ENCODE data around the gene CDC42EP2.

Gene CDC42EP2

GRCh38 chr11:65310215-65310614 is 4.5 kb upstream of the CDC42EP2 start:
- Histone ChIP-seq H3K4me2 (ENCODE audit: low read length) (peak overlapping the region; percentile 43), H3K9ac (ENCODE audit: low read depth, low read length) (peak overlapping the region; percentile 21), H3K4me1 (ENCODE audit: control insufficient read depth, insufficient read depth, low read length) (peaks cover 44% of the 10 kb centered on the region)

DNA sequence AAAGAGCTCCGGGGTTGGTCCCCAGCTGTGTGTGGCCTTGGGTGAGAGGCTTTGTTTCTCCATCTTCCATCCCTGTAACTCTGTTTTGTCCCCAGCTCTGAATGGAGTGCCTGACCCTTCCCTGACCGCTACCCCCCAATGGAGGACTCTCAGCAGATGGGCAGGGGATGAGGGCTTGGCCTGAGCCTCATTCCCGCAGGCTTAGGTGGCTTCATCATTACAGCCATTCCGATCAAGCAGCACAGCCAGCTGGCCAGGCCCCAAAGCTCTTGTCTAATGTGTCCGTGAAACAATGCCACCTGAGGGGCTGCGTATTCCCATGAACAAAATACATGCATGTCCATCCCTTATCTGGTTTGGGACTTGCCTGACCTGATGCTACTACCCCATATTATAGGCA is 3.9 kb upstream of the CDC42EP2 start:
- Histone ChIP-seq H3K4me1 (ENCODE audit: control insufficient read depth, insufficient read depth, low read length) (peaks cover 44% of the 10 kb centered on the region), H3K4me3 (ENCODE audit: low read length) (no peak overlapping the region), H3K27me3 (ENCODE audit: control insufficient read depth, insufficient read depth, low read length) (no peaks in the 10 kb centered on the region), H3K4me2 (ENCODE audit: low read length) (peak overlapping the region; percentile 43), H3K36me3 (ENCODE audit: insufficient read depth, low read length) (no peaks in the 10 kb centered on the region), H3K9ac (ENCODE audit: low read depth, low read length) (peak overlapping the region; percentile 21), H3K9me3 (replicated peaks; ENCODE audit: low read length) (no peaks in the 10 kb centered on the region)

More at GRCh38 chr11:65310215-65310614, 4.5 kb upstream of the CDC42EP2 start:
- no peaks in the 10 kb centered on the region for H3K36me3 ChIP-seq (ENCODE audit: insufficient read depth, low read length)
- H3K4me3 ChIP-seq (ENCODE audit: low read length): no peak overlapping the region
- H3K27me3 ChIP-seq (ENCODE audit: control insufficient read depth, insufficient read depth, low read length): no peaks in the 10 kb centered on the region
- no peaks in the 10 kb centered on the region for H3K9me3 ChIP-seq (replicated peaks; ENCODE audit: low read length)

DNA sequence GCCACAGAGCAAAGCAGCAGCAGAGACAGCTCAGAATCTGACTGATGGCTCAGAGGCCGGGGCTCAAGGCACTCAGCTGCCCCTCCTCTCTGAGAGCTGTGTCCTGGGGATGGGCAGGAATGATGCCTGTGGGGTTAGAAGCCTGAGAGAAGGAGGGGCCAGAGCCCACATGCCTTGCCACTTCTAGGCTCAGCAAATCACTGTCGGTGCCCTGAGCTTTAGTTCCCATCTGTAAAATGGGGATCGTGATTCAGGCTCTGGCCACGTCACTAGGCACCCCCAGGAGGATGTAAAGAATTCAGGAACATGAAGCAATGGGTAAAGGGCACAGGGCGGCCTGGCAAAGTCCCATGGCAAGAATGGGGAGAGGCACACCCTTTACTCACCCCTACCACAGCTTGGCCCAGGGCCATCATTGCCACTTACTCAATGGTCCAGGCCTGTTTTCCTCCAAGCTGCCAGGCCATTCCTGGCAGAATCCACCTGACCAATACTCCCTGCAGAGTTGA is 3.4 kb upstream of the CDC42EP2 start:
- no peaks in the 10 kb centered on the region for H3K27me3 ChIP-seq (ENCODE audit: control insufficient read depth, insufficient read depth, low read length)
- no peak overlapping the region for H3K4me3 ChIP-seq (ENCODE audit: low read length)
- H3K9me3 ChIP-seq (replicated peaks; ENCODE audit: low read length): no peaks in the 10 kb centered on the region
- peak overlapping the region; percentile 43 for H3K4me2 ChIP-seq (ENCODE audit: low read length)
- H3K36me3 ChIP-seq (ENCODE audit: insufficient read depth, low read length): no peaks in the 10 kb centered on the region
- peaks cover 48% of the 10 kb centered on the region for H3K4me1 ChIP-seq (ENCODE audit: control insufficient read depth, insufficient read depth, low read length)
- H3K9ac ChIP-seq (ENCODE audit: low read depth, low read length): peak overlapping the region; percentile 21

DNA sequence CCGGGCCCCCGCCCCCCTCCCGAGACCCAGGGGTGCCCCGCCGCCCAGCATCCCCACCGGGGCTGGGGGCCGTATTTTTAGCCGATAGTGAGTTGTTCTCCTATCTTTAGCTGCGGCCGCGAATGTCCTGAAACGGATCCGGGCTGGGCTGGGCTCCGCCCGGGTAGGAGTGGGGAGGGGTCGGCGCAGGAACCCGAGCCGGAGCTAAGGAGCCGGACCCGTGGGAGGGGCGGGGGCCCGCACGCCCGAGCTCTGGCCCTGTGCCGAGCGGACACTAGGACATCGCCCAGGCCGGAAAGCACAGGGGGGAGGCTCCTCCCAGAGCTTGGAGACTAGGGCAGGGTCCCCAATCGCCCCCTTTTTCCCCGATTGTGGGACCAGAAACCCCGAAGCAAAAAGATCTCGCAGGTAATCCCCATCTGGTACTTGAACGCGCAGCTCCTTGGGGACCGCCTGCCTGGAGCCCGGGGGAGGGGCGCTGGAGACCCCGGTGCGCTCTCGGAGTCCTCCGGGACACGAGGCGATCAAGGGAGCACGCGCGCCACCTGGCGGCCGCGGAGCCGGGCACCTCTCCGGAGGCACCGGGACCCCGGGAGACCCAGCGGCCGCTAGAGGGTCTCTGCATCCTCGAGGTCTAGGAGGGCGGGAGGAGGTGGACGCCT is 669 bp downstream of the CDC42EP2 start:
- Histone ChIP-seq H3K4me2 (ENCODE audit: low read length) (peak overlapping the region; percentile 90), H3K9ac (ENCODE audit: low read depth, low read length) (peak overlapping the region; percentile 91), H3K4me3 (ENCODE audit: low read length) (peak overlapping the region; percentile 94), H3K9me3 (replicated peaks; ENCODE audit: low read length) (no peaks in the 10 kb centered on the region), H3K4me1 (ENCODE audit: control insufficient read depth, insufficient read depth, low read length) (peaks cover 48% of the 10 kb centered on the region), H3K27me3 (ENCODE audit: control insufficient read depth, insufficient read depth, low read length) (no peaks in the 10 kb centered on the region), H3K36me3 (ENCODE audit: insufficient read depth, low read length) (peaks cover 9% of the 10 kb centered on the region)

- peak overlapping the region; percentile 94 for H3K4me3 ChIP-seq (ENCODE audit: low read length)
These were observed 1.2 kb downstream of the CDC42EP2 start for GRCh38 chr11:65315866-65316226.

DNA sequence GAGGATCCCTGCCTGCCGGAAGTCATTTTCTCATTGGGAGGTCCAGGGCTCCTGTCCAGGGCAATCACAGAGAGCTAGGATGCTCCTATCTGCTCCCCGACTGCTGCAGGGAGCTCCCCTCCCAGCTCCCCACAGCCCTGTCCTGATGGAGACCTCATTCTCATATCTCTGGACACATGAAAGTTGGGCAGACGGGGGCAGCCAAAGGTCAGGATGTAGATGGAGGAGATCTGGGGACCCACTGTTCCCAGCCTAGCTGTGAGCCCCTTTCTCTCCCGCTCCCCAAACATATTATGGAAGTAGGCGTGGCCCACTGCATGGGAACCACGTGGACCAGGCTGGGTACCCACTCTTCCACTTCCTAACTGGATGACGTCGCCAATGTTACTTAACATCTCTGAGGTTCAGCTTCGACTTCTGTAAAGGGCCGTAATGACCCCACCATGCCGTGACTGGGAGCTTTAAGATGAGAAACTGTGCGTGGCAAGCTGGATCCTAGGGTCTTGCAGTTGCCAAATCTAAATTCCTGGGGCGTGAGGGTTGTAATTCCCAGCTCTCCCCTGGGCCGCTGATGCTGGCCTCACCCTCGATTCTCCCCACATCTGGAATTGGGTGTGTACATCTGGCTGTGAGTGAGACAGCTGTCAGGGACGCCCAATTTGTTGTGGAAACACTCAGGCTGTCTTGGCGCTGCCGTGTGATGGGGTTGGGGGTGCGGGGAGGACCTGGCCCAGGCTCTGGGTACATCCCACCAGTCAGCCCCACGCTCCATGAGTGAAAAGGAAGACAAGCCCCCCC is 1.8 kb downstream of the CDC42EP2 start:
- Histone ChIP-seq H3K9ac (ENCODE audit: low read depth, low read length) (peak overlapping the region; percentile 91), H3K4me1 (ENCODE audit: control insufficient read depth, insufficient read depth, low read length) (peaks cover 37% of the 10 kb centered on the region)

More at GRCh38 chr11:65315866-65316226, 1.2 kb downstream of the CDC42EP2 start:
- Histone ChIP-seq H3K27me3 (ENCODE audit: control insufficient read depth, insufficient read depth, low read length) (no peaks in the 10 kb centered on the region), H3K4me2 (ENCODE audit: low read length) (peak overlapping the region; percentile 90), H3K36me3 (ENCODE audit: insufficient read depth, low read length) (peaks cover 14% of the 10 kb centered on the region), H3K4me1 (ENCODE audit: control insufficient read depth, insufficient read depth, low read length) (peaks cover 43% of the 10 kb centered on the region), H3K9ac (ENCODE audit: low read depth, low read length) (peak overlapping the region; percentile 91), H3K9me3 (replicated peaks; ENCODE audit: low read length) (no peaks in the 10 kb centered on the region)

GRCh38 chr11:65317025-65317786 is 2.5 kb downstream of the CDC42EP2 start:
- Histone ChIP-seq H3K36me3 (ENCODE audit: insufficient read depth, low read length) (peaks cover 27% of the 10 kb centered on the region), H3K4me1 (ENCODE audit: control insufficient read depth, insufficient read depth, low read length) (peaks cover 34% of the 10 kb centered on the region), H3K27me3 (ENCODE audit: control insufficient read depth, insufficient read depth, low read length) (no peaks in the 10 kb centered on the region), H3K4me2 (ENCODE audit: low read length) (peak overlapping the region; percentile 90), H3K9me3 (replicated peaks; ENCODE audit: low read length) (no peaks in the 10 kb centered on the region), H3K9ac (ENCODE audit: low read depth, low read length) (peak overlapping the region; percentile 91), H3K4me3 (ENCODE audit: low read length) (peak overlapping the region; percentile 94)

More for the DNA sequence above, 1.8 kb downstream of the CDC42EP2 start:
- Histone ChIP-seq H3K4me3 (ENCODE audit: low read length) (peak overlapping the region; percentile 94), H3K27me3 (ENCODE audit: control insufficient read depth, insufficient read depth, low read length) (no peaks in the 10 kb centered on the region), H3K9me3 (replicated peaks; ENCODE audit: low read length) (no peaks in the 10 kb centered on the region), H3K36me3 (ENCODE audit: insufficient read depth, low read length) (peaks cover 20% of the 10 kb centered on the region), H3K4me2 (ENCODE audit: low read length) (peak overlapping the region; percentile 90)

DNA sequence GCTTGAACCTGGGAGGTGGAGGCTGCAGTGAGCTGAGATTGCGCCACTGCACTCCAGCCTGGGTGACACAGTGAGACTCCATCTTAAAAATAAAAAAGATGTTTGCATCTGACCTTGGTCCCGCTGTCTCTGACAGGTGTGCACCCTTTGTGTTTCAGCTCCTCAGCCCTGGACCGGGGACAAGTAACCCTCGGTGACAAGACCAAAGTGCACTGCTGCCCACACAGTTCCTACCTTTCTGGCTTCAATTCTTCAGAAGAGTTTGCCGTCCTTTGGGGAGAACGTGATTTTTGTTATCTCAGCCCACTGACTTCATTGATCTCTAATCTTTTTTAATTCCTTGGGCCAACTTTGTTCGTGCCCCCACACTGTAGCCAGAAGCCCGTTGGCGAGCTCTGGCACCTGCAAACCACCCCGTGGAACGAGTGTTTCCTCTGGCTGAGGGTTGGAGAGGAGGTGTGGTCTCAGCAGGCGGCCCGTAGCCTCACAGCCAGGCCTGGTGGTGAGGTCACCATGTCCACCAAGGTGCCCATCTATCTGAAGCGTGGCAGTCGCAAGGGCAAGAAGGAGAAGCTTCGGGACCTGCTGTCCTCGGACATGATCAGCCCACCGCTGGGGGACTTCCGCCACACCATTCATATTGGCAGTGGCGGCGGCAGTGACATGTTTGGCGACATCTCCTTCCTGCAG is 5.9 kb downstream of the CDC42EP2 start:
- Histone ChIP-seq H3K9me3 (replicated peaks; ENCODE audit: low read length) (no peaks in the 10 kb centered on the region), H3K4me2 (ENCODE audit: low read length) (no peak overlapping the region), H3K4me1 (ENCODE audit: control insufficient read depth, insufficient read depth, low read length) (peaks cover 22% of the 10 kb centered on the region), H3K27me3 (ENCODE audit: control insufficient read depth, insufficient read depth, low read length) (no peaks in the 10 kb centered on the region), H3K9ac (ENCODE audit: low read depth, low read length) (no peak overlapping the region), H3K36me3 (ENCODE audit: insufficient read depth, low read length) (peaks cover 37% of the 10 kb centered on the region), H3K4me3 (ENCODE audit: low read length) (no peak overlapping the region)

GRCh38 chr11:65321076-65321475 is 6.4 kb downstream of the CDC42EP2 start:
- no peak overlapping the region for H3K4me3 ChIP-seq (ENCODE audit: low read length)
- peaks cover 19% of the 10 kb centered on the region for H3K4me1 ChIP-seq (ENCODE audit: control insufficient read depth, insufficient read depth, low read length)
- H3K4me2 ChIP-seq (ENCODE audit: low read length): no peak overlapping the region
- no peaks in the 10 kb centered on the region for H3K27me3 ChIP-seq (ENCODE audit: control insufficient read depth, insufficient read depth, low read length)
- H3K36me3 ChIP-seq (ENCODE audit: insufficient read depth, low read length): peaks cover 37% of the 10 kb centered on the region
- no peak overlapping the region for H3K9ac ChIP-seq (ENCODE audit: low read depth, low read length)
- no peaks in the 10 kb centered on the region for H3K9me3 ChIP-seq (replicated peaks; ENCODE audit: low read length)

- peaks cover 11% of the 10 kb centered on the region for H3K4me1 ChIP-seq (ENCODE audit: control insufficient read depth, insufficient read depth, low read length)
- no peak overlapping the region for H3K4me3 ChIP-seq (ENCODE audit: low read length)
- H3K9ac ChIP-seq (ENCODE audit: low read depth, low read length): no peak overlapping the region
- H3K36me3 ChIP-seq (ENCODE audit: insufficient read depth, low read length): peaks cover 37% of the 10 kb centered on the region
- H3K9me3 ChIP-seq (replicated peaks; ENCODE audit: low read length): no peaks in the 10 kb centered on the region
- no peak overlapping the region for H3K4me2 ChIP-seq (ENCODE audit: low read length)
- H3K27me3 ChIP-seq (ENCODE audit: control insufficient read depth, insufficient read depth, low read length): no peaks in the 10 kb centered on the region
These were observed 7.3 kb downstream of the CDC42EP2 start for GRCh38 chr11:65321828-65322485.
